GM23338 (cell line): ENCODE data around the gene ANKRD31. TPM values are rescaled to one million over a fixed set of nuclear protein-coding genes. Genes with fewer than 3 reads are reported as not detected.

Experiments
- ATAC-seq: fragments of 200-7000 bp; cut with Tn5 transposase; 3 replicates; pipeline ENCODE4 v1.9.1; 2020
- DNase-seq: peaks from one replicate; pipeline ENCODE4 v3.0.0-alpha.2; 2015; ENCODE audit warnings: low spot score
- H2AFZ ChIP-seq: fragments of 200-600 bp; sonication (generic); 2 replicates; pipeline ENCODE4 v1.8.0; 2016; ENCODE audit warnings: antibody characterized with exemption, mild to moderate bottlenecking, moderate library complexity
- H3F3A ChIP-seq: fragments of 200-600 bp; sonication (generic); replicated peaks from 2 replicates; pipeline ENCODE4 v1.8.0; 2017; ENCODE audit warnings: antibody characterized with exemption, mixed run types, low read depth
- H3K27ac ChIP-seq: fragments of 200-600 bp; sonication (generic); 2 replicates; pipeline ENCODE4 v1.6.1; 2016; ENCODE audit warnings: low read depth
- H3K27me3 ChIP-seq: fragments of 200-600 bp; sonication (generic); 2 replicates; pipeline ENCODE4 v1.8.0; 2016; ENCODE audit warnings: mild to moderate bottlenecking, mixed run types, moderate library complexity; ENCODE audit not compliant: insufficient read depth
- H3K36me3 ChIP-seq: fragments of 200-600 bp; sonication (generic); 2 replicates; pipeline ENCODE4 v1.8.0; 2016; ENCODE audit warnings: mild to moderate bottlenecking; ENCODE audit not compliant: insufficient read depth
- H3K4me1 ChIP-seq: fragments of 200-600 bp; sonication (generic); 2 replicates; pipeline ENCODE4 v1.8.0; 2016; ENCODE audit warnings: mild to moderate bottlenecking, moderate library complexity; ENCODE audit not compliant: insufficient read depth
- H3K4me2 ChIP-seq: fragments of 200-600 bp; sonication (generic); 2 replicates; pipeline ENCODE4 v1.7.1; 2017; ENCODE audit warnings: mixed run types
- H3K4me3 ChIP-seq: fragments of 200-600 bp; sonication (generic); 2 replicates; pipeline ENCODE4 v1.6.1; 2016; ENCODE audit warnings: mixed run types
- H3K79me2 ChIP-seq: fragments of 200-600 bp; sonication (generic); replicated peaks from 2 replicates; pipeline ENCODE4 v1.8.0; 2017; ENCODE audit warnings: mild to moderate bottlenecking; ENCODE audit not compliant: insufficient read depth
- H3K9me2 ChIP-seq: fragments of 200-600 bp; sonication (generic); 2 replicates; pipeline ENCODE4 v1.8.0; 2017; ENCODE audit not compliant: insufficient read depth
- H4K20me1 ChIP-seq: fragments of 200-600 bp; sonication (generic); replicated peaks from 2 replicates; pipeline ENCODE4 v1.8.0; 2017; ENCODE audit warnings: mild to moderate bottlenecking; ENCODE audit not compliant: insufficient read depth
- H3K27ac Mint-ChIP-seq: 2 replicates; pipeline ENCODE4 v1.8.0; 2020; ENCODE audit warnings: inconsistent platforms, mild to moderate bottlenecking, moderate library complexity, mixed read lengths
- H3K27me3 Mint-ChIP-seq: 3 replicates; pipeline ENCODE4 v1.8.0; 2022; ENCODE audit warnings: low read depth, mild to moderate bottlenecking, moderate library complexity, mixed read lengths, inconsistent platforms; ENCODE audit not compliant: insufficient read depth, poor library complexity
- H3K36me3 Mint-ChIP-seq: 3 replicates; pipeline ENCODE4 v1.8.0; 2021; ENCODE audit warnings: low read depth, mild to moderate bottlenecking, inconsistent platforms, moderate library complexity, mixed read lengths
- H3K4me1 Mint-ChIP-seq: 3 replicates; pipeline ENCODE4 v1.8.0; 2020; ENCODE audit warnings: mild to moderate bottlenecking, inconsistent platforms, mixed read lengths
- H3K4me3 Mint-ChIP-seq: 3 replicates; pipeline ENCODE4 v1.8.0; 2021; ENCODE audit warnings: moderate library complexity, mild to moderate bottlenecking, inconsistent platforms, mixed read lengths
- H3K9me3 Mint-ChIP-seq: 3 replicates; pipeline ENCODE4 v1.8.0; 2020; ENCODE audit warnings: moderate library complexity, mild to moderate bottlenecking, inconsistent platforms, mixed read lengths
- CREB1 ChIP-seq: fragments of 250-450 bp; sonication (Bioruptor Pico); IDR thresholded peaks from 2 replicates; pipeline ENCODE4 v1.5.0; 2020; ENCODE audit warnings: low read depth, mild to moderate bottlenecking, moderate library complexity
- ZNF331 ChIP-seq: fragments of 250-450 bp; sonication (Bioruptor Pico); IDR thresholded peaks from 2 replicates; pipeline ENCODE4 v1.5.0; 2020; ENCODE audit warnings: low read depth, mild to moderate bottlenecking, moderate library complexity
- polyA plus RNA-seq: library from polyadenylated mRNA; unstranded; fragments of >200 nt; fragmentation: Nextera tagmentation; extraction: Ambion mirVana; gene quantifications from 2 replicates; pipeline ENCODE4 v1.2.1, GENCODE V29; 2016
- total RNA-seq: library from RNA; depleted of rRNA; stranded (reverse); fragments of >200 nt; shearing (Covaris generic); gene quantifications from 2 replicates; pipeline ENCODE4 v1.2.3, GENCODE V29; 2014
- TF ChIP-seq, protein P1 (sequence below): fragments of 250-450 bp; sonication (Bioruptor Pico); IDR thresholded peaks from 2 replicates; pipeline ENCODE4 v1.5.0; 2020; ENCODE audit warnings: mild to moderate bottlenecking, moderate library complexity

The ANKRD31 gene
- total and polyA plus RNA-seq, 2 experiments from 2014 or later: 0.18 to 0.59 TPM

DNA sequence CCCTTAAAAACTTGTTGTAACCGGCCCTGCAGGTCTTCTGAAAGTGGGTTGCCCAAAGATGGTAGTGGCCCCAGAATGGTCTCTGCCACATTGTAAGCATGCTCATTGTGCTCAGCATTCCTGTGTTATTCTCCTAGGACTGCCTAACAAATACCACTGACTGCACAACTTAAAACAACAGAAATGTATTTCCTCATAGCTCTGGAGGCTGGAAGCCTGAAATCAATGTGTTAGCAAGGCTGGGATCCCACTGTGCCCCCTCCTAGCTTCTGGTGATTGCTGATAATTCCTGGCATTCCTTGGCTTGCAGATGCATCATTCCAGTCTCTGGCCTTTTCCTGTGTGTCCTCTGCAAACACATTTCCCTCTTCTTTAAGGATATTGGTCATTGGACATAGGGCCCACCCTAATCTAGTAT is 180.9 kb downstream of the ANKRD31 start:
- peak; percentile 11 for ATAC-seq
- no peaks in the 10 kb centered on the region for H3F3A ChIP-seq
- H3K4me1 Mint-ChIP-seq: peaks cover 49% of the 10 kb centered on the region

More for the DNA sequence above, 180.9 kb downstream of the ANKRD31 start:
- Histone ChIP-seq H3K27ac (peak overlapping the region; percentile 86), H3K9me2 (no peaks in the 10 kb centered on the region), H3K4me2 (no peak overlapping the region), H3K36me3 (no peaks in the 10 kb centered on the region), H3K27me3 (peaks cover 35% of the 10 kb centered on the region), H3K4me1 (peaks cover 34% of the 10 kb centered on the region), H2AFZ (no peak overlapping the region), H4K20me1 (no peaks in the 10 kb centered on the region), H3K79me2 (peaks cover 14% of the 10 kb centered on the region), H3K4me3 (no peak overlapping the region)
- Mint-ChIP-seq H3K9me3 (no peaks in the 10 kb centered on the region; the same call in 2 of the 3 replicates), H3K27me3 (peaks cover 39% of the 10 kb centered on the region), H3K36me3 (no peaks in the 10 kb centered on the region; the same call in 2 of the 3 replicates), H3K4me3 (peak overlapping the region; percentile 81), H3K27ac (peak overlapping the region; percentile 89)
- DNase-seq: peak; percentile 90
- TF ChIP-seq ZNF331 (CRISPR knock-in tag) (no peak), CREB1 (peak; percentile 51; the same call in 1 of the 2 replicates)
- TF ChIP-seq, protein P1, sequence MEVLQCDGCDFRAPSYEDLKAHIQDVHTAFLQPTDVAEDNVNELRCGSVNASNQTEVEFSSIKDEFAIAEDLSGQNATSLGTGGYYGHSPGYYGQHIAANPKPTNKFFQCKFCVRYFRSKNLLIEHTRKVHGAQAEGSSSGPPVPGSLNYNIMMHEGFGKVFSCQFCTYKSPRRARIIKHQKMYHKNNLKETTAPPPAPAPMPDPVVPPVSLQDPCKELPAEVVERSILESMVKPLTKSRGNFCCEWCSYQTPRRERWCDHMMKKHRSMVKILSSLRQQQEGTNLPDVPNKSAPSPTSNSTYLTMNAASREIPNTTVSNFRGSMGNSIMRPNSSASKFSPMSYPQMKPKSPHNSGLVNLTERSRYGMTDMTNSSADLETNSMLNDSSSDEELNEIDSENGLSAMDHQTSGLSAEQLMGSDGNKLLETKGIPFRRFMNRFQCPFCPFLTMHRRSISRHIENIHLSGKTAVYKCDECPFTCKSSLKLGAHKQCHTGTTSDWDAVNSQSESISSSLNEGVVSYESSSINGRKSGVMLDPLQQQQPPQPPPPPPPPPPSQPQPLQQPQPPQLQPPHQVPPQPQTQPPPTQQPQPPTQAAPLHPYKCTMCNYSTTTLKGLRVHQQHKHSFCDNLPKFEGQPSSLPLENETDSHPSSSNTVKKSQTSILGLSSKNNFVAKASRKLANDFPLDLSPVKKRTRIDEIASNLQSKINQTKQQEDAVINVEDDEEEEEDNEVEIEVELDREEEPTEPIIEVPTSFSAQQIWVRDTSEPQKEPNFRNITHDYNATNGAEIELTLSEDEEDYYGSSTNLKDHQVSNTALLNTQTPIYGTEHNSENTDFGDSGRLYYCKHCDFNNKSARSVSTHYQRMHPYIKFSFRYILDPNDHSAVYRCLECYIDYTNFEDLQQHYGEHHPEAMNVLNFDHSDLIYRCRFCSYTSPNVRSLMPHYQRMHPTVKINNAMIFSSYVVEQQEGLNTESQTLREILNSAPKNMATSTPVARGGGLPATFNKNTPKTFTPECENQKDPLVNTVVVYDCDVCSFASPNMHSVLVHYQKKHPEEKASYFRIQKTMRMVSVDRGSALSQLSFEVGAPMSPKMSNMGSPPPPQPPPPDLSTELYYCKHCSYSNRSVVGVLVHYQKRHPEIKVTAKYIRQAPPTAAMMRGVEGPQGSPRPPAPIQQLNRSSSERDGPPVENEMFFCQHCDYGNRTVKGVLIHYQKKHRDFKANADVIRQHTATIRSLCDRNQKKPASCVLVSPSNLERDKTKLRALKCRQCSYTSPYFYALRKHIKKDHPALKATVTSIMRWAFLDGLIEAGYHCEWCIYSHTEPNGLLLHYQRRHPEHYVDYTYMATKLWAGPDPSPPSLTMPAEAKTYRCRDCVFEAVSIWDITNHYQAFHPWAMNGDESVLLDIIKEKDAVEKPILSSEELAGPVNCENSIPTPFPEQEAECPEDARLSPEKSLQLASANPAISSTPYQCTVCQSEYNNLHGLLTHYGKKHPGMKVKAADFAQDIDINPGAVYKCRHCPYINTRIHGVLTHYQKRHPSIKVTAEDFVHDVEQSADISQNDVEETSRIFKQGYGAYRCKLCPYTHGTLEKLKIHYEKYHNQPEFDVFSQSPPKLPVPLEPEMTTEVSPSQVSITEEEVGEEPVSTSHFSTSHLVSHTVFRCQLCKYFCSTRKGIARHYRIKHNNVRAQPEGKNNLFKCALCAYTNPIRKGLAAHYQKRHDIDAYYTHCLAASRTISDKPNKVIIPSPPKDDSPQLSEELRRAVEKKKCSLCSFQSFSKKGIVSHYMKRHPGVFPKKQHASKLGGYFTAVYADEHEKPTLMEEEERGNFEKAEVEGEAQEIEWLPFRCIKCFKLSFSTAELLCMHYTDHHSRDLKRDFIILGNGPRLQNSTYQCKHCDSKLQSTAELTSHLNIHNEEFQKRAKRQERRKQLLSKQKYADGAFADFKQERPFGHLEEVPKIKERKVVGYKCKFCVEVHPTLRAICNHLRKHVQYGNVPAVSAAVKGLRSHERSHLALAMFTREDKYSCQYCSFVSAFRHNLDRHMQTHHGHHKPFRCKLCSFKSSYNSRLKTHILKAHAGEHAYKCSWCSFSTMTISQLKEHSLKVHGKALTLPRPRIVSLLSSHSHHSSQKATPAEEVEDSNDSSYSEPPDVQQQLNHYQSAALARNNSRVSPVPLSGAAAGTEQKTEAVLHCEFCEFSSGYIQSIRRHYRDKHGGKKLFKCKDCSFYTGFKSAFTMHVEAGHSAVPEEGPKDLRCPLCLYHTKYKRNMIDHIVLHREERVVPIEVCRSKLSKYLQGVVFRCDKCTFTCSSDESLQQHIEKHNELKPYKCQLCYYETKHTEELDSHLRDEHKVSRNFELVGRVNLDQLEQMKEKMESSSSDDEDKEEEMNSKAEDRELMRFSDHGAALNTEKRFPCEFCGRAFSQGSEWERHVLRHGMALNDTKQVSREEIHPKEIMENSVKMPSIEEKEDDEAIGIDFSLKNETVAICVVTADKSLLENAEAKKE (CRISPR knock-in tag): 0 out of 2 replicates have a peak, but pooled peaks have one; percentile 19
